H9 (cell line): ENCODE data around the gene SNAI3. TPM values are rescaled to one million over a fixed set of nuclear protein-coding genes. Genes with fewer than 3 reads are reported as not detected.
A peak's percentile ranks its signal among the peaks of the same experiment; 100 is the strongest.

Experiments used
- DNase-seq: peaks from one replicate; pipeline ENCODE4 v3.0.0-alpha.2; 2017
- H2AFZ ChIP-seq: one replicate; pipeline ENCODE4 v1.6.1; 2013; ENCODE audit warnings: mild to moderate bottlenecking, low read length, control low read depth, moderate library complexity
- H2AK5ac ChIP-seq: 2 replicates; pipeline ENCODE4 v1.6.1; 2013; ENCODE audit warnings: low read length, control low read depth, mixed read lengths; ENCODE audit not compliant: insufficient read length
- H2BK120ac ChIP-seq: one replicate; pipeline ENCODE4 v1.6.1; 2013; ENCODE audit warnings: low read depth, mild to moderate bottlenecking, low read length, control low read depth, inconsistent platforms; ENCODE audit not compliant: poor library complexity, severe bottlenecking
- H2BK12ac ChIP-seq: 2 replicates; pipeline ENCODE4 v1.6.1; 2013; ENCODE audit warnings: low read length, control low read depth, mixed read lengths, low read depth; ENCODE audit not compliant: insufficient read length
- H2BK15ac ChIP-seq: 2 replicates; pipeline ENCODE4 v1.6.1; 2013; ENCODE audit warnings: low read depth, low read length, control low read depth
- H2BK20ac ChIP-seq: one replicate; pipeline ENCODE4 v1.6.1; 2013; ENCODE audit warnings: low read depth, mild to moderate bottlenecking, low read length, control low read depth, inconsistent platforms; ENCODE audit not compliant: poor library complexity, severe bottlenecking
- H2BK5ac ChIP-seq: 2 replicates; pipeline ENCODE4 v1.6.1; 2013; ENCODE audit warnings: low read length, control low read depth, mixed read lengths; ENCODE audit not compliant: insufficient read length
- H3K14ac ChIP-seq: 2 replicates; pipeline ENCODE4 v1.6.1; 2013; ENCODE audit warnings: low read length, control low read depth; ENCODE audit not compliant: insufficient read depth
- H3K18ac ChIP-seq: 2 replicates; pipeline ENCODE4 v1.6.1; 2013; ENCODE audit warnings: low read depth, mild to moderate bottlenecking, mixed read lengths, low read length, control low read depth; ENCODE audit not compliant: insufficient read length
- H3K23ac ChIP-seq: 2 replicates; pipeline ENCODE4 v1.6.1; 2013; ENCODE audit warnings: low read length, control low read depth, mixed read lengths, low read depth; ENCODE audit not compliant: insufficient read length
- H3K23me2 ChIP-seq: 2 replicates; pipeline ENCODE4 v1.6.1; 2013; ENCODE audit warnings: low read depth, mild to moderate bottlenecking, mixed read lengths, low read length, control low read depth; ENCODE audit not compliant: insufficient read length, poor library complexity, severe bottlenecking
- H3K27ac ChIP-seq: 2 replicates; pipeline ENCODE4 v1.5.1; 2013; ENCODE audit warnings: low read length, control low read depth, mixed read lengths, low read depth; ENCODE audit not compliant: insufficient read length
- H3K27me3 ChIP-seq: 2 replicates; pipeline ENCODE4 v1.6.1; 2013; ENCODE audit warnings: low read length, control low read depth, inconsistent platforms; ENCODE audit not compliant: insufficient read depth
- H3K4ac ChIP-seq: 2 replicates; pipeline ENCODE4 v1.6.1; 2013; ENCODE audit warnings: low read depth, mild to moderate bottlenecking, control low read depth, inconsistent platforms, low read length, moderate library complexity
- H3K4me1 ChIP-seq: 2 replicates; pipeline ENCODE4 v1.6.1; 2013; ENCODE audit warnings: low read length, control low read depth, inconsistent platforms; ENCODE audit not compliant: insufficient read depth
- H3K4me2 ChIP-seq: 2 replicates; pipeline ENCODE4 v1.6.1; 2013; ENCODE audit warnings: low read length, control low read depth, mixed read lengths; ENCODE audit not compliant: insufficient read length, insufficient read depth
- H3K56ac ChIP-seq: 2 replicates; pipeline ENCODE4 v1.6.1; 2013; ENCODE audit warnings: low read depth, mild to moderate bottlenecking, mixed read lengths, low read length, control low read depth; ENCODE audit not compliant: insufficient read length
- H3K79me1 ChIP-seq: 2 replicates; pipeline ENCODE4 v1.6.1; 2013; ENCODE audit warnings: low read depth, mild to moderate bottlenecking, moderate library complexity, low read length, control low read depth, inconsistent platforms; ENCODE audit not compliant: insufficient read depth, poor library complexity, severe bottlenecking
- H3K79me2 ChIP-seq: 2 replicates; pipeline ENCODE4 v1.6.1; 2013; ENCODE audit warnings: low read length, control low read depth, inconsistent platforms; ENCODE audit not compliant: insufficient read depth
- H3K9ac ChIP-seq: 2 replicates; pipeline ENCODE4 v1.6.1; 2013; ENCODE audit warnings: low read length, control low read depth, mixed read lengths; ENCODE audit not compliant: insufficient read length; ENCODE audit errors: extremely low read depth
- H3K9me3 ChIP-seq: one replicate; pipeline ENCODE4 v1.6.1; 2013; ENCODE audit warnings: low read depth, low read length, inconsistent platforms; ENCODE audit not compliant: control insufficient read depth
- H3T11ph ChIP-seq: one replicate; pipeline ENCODE4 v1.6.1; 2013; ENCODE audit warnings: mild to moderate bottlenecking, low read length, control low read depth, inconsistent platforms
- H4K20me1 ChIP-seq: one replicate; pipeline ENCODE4 v1.6.1; 2013; ENCODE audit not compliant: control insufficient read depth, insufficient read length, insufficient read depth
- H4K5ac ChIP-seq: 2 replicates; pipeline ENCODE4 v1.6.1; 2013; ENCODE audit warnings: low read depth, mild to moderate bottlenecking, mixed read lengths, low read length, control low read depth; ENCODE audit not compliant: insufficient read length
- H4K8ac ChIP-seq: replicated peaks from 2 replicates; pipeline ENCODE4 v1.6.1; 2013; ENCODE audit warnings: low read length, control low read depth, mixed read lengths, low read depth; ENCODE audit not compliant: insufficient read length
- H4K91ac ChIP-seq: 2 replicates; pipeline ENCODE4 v1.6.1; 2013; ENCODE audit warnings: low read depth, mild to moderate bottlenecking, moderate library complexity, mixed read lengths, low read length, control low read depth; ENCODE audit not compliant: insufficient read length
- H3K27ac Mint-ChIP-seq, 3 experiments: 2 replicates in 2 of 3; 3 replicates in 1 of 3; pipeline ENCODE4 v1.8.0; 2020 to 2021; ENCODE audit warnings: mixed read lengths in 3 of 3, mild to moderate bottlenecking in 1 of 3, moderate library complexity in 1 of 3
- H3K27me3 Mint-ChIP-seq: 2 replicates; pipeline ENCODE4 v1.8.0; 2021; ENCODE audit warnings: low read depth, mild to moderate bottlenecking, moderate library complexity, mixed read lengths
- H3K36me3 Mint-ChIP-seq, 3 experiments: 2 replicates in 2 of 3; 3 replicates in 1 of 3; pipeline ENCODE4 v1.8.0; 2020 to 2021; ENCODE audit warnings: low read depth in 3 of 3, mixed read lengths in 3 of 3; ENCODE audit not compliant: insufficient read depth in 1 of 3
- H3K4me1 Mint-ChIP-seq, 2 experiments: 2 replicates each; pipeline ENCODE4 v1.8.0; 2020; ENCODE audit warnings: mixed read lengths in 2 of 2
- H3K4me3 Mint-ChIP-seq, 2 experiments: 2 replicates in 1 of 2; 3 replicates in 1 of 2; pipeline ENCODE4 v1.8.0; 2020 to 2021; ENCODE audit warnings: mild to moderate bottlenecking in 2 of 2, mixed read lengths in 2 of 2, moderate library complexity in 1 of 2
- H3K9me3 Mint-ChIP-seq, 2 experiments: 2 replicates in 1 of 2; 3 replicates in 1 of 2; pipeline ENCODE4 v1.8.0; 2020; ENCODE audit warnings: mild to moderate bottlenecking in 2 of 2, mixed read lengths in 2 of 2, moderate library complexity in 1 of 2
- CTCF ChIP-seq: fragments of 200-600 bp; sonication (generic); conservative IDR thresholded peaks from 3 replicates; pipeline ENCODE4 v1.8.0; 2021; ENCODE audit warnings: antibody characterized with exemption, mild to moderate bottlenecking
- WGBS: extraction: QIAGEN DNeasy Blood & Tissue Kit; methylation state at CpG from one replicate; pipeline ENCODE4 v1.1.7; 2013; ENCODE audit warnings: missing lambda C conversion rate, low lambda C conversion rate, mixed read lengths; ENCODE audit not compliant: insufficient read length; ENCODE audit errors: extremely low coverage; 5-methylcytosine and 5-hydroxymethylcytosine counted together
- total RNA-seq: library from RNA; stranded (reverse); gene quantifications from 2 replicates; pipeline ENCODE4 v1.2.1, GENCODE V29; 2021

SNAI3 gene
- total RNA-seq, 1 experiment from 2014 or later: 3.2 TPM

- H3K27me3 ChIP-seq: no peaks in the 10 kb centered on the region; the same call in 1 of the 2 replicates
- no peak for DNase-seq
- H3K14ac ChIP-seq: no peak overlapping the region
- TF ChIP-seq CTCF: no peak
- Mint-ChIP-seq H3K27ac (no peak overlapping the region), H3K27me3 (peaks cover 39% of the 10 kb centered on the region), H3K36me3 (no peaks in the 10 kb centered on the region), H3K9me3 (no peaks in the 10 kb centered on the region), H3K4me3 (peak overlapping the region; percentile 75 to 83), H3K4me1 (peaks cover 19 to 26% of the 10 kb centered on the region in 2 experiments)
- H2BK5ac ChIP-seq: no peak overlapping the region
- no peak overlapping the region for H2AFZ ChIP-seq
- H3K4ac ChIP-seq: no peak overlapping the region
- no peak overlapping the region for H2BK15ac ChIP-seq
- H3K4me2 ChIP-seq: peak overlapping the region; percentile 48
- H3K79me1 ChIP-seq: no peaks in the 10 kb centered on the region
- H3K27ac ChIP-seq: no peak overlapping the region
- no peak overlapping the region for H3K56ac ChIP-seq
- H3T11ph ChIP-seq: no peak overlapping the region
- H3K79me2 ChIP-seq: no peaks in the 10 kb centered on the region
- no peak overlapping the region for H3K9ac ChIP-seq
- H2BK12ac ChIP-seq: no peak overlapping the region
- no peak overlapping the region for H2BK20ac ChIP-seq
- H3K18ac ChIP-seq: no peak overlapping the region
- H3K23ac ChIP-seq: no peak overlapping the region
- H4K20me1 ChIP-seq: no peaks in the 10 kb centered on the region
- no peak overlapping the region for H4K91ac ChIP-seq
- no peak overlapping the region for H2BK120ac ChIP-seq
- no peaks in the 10 kb centered on the region for H3K4me1 ChIP-seq
- no peaks in the 10 kb centered on the region for H3K9me3 ChIP-seq
- WGBS: no CpG with 5 or more reads among the region's 25 CpGs
- H4K5ac ChIP-seq: no peak overlapping the region
- H4K8ac ChIP-seq: no peak overlapping the region
- peaks cover 12% of the 10 kb centered on the region for H3K23me2 ChIP-seq
- no peak overlapping the region for H2AK5ac ChIP-seq
Measured at GRCh38 chr16:88686062-88686438, 257 bp downstream of the SNAI3 start.
